DMS 273 (cell line): Measurements from ENCODE around the gene ASCC1.
A peak's percentile ranks its signal among the peaks of the same experiment; 100 is the strongest.
"Not testable (repeated sequence)": the region's sequence is repeated elsewhere in the genome, so short reads cannot be mapped to it uniquely, and the experiment has no call there.

Source experiments
- DNase-seq: peaks from one replicate; lab custom pipeline; 2025; ENCODE audit not compliant: unreplicated experiment; lab: John Stamatoyannopoulos, UW

ASCC1 gene

GRCh38 chr10:72249176-72249862 is 33.2 kb upstream of the ASCC1 start:
- not testable (repeated sequence) for DNase-seq

DNA sequence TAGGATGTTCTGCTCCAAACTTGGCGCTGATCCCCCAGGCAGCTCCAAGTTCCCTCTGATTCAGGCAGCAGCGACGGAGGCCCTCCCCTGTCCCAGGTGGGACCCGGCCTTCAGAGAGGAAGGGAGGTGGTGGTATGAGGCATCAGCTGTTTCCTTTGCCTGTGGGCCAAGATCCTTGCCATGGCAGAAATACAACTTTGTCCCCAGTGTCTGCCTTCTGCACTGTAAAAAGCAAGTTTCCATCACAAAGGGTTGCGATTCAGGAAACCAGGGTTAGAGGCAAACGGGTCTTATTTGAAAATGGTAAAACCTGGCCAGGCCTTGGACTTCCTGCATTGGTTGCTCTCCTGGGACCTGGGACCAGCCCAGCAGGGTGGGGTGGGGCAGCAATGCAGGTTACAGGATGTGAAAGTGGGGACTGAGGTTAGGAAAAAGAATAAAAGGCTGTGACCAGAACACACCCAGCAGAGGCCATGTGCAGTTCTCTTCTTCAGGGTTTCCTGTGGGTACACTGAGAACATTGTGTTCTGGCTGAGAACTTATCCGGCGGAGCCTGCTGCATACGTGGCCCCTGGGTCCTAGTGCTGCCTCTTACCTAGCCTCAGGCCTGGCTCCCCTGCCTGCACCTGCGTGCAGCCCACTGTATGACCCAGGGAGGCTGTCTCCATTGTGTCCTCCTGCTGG is 32.5 kb upstream of the ASCC1 start:
- DNase-seq = peak; percentile 46

- DNase-seq = no peak
Measured at GRCh38 chr10:72245949-72246525, 30.0 kb upstream of the ASCC1 start.

DNA sequence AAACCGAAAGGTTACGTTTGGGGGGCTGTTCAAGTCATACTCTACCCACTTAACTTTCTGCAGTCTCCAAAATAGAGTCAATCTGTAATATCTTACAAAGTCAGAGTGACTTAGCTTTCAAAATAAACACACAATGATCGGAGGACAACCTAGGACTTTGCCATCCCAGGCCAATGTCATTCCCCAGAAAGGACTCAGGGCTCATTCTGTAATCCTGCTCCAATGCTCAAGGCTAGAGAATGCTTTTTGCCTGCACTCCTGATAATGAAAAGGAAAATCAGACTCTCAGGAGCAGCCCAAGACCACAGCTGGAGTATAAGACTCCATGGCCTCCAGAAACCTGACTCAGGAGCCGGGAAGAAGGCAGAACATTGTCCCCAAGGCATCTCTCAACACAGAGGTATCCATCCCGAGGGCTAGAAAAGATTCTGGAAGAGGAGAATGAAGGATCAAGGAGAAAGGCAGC is 28.5 kb upstream of the ASCC1 start:
- DNase-seq = no peak

GRCh38 chr10:72243822-72244437 is 27.9 kb upstream of the ASCC1 start:
- peak; percentile 82 for DNase-seq

- no peak for DNase-seq
Measured at GRCh38 chr10:72242675-72243074, 26.6 kb upstream of the ASCC1 start.

GRCh38 chr10:72241691-72242252 is 25.7 kb upstream of the ASCC1 start:
- no peak for DNase-seq

- DNase-seq = no peak
Measured at GRCh38 chr10:72240371-72240770, 24.3 kb upstream of the ASCC1 start.

GRCh38 chr10:72239409-72239808 is 23.3 kb upstream of the ASCC1 start:
- no peak for DNase-seq

- no peak for DNase-seq
Measured at GRCh38 chr10:72238392-72239175, 22.5 kb upstream of the ASCC1 start.

- DNase-seq = no peak
Measured at GRCh38 chr10:72235544-72236279, 19.6 kb upstream of the ASCC1 start.

DNA sequence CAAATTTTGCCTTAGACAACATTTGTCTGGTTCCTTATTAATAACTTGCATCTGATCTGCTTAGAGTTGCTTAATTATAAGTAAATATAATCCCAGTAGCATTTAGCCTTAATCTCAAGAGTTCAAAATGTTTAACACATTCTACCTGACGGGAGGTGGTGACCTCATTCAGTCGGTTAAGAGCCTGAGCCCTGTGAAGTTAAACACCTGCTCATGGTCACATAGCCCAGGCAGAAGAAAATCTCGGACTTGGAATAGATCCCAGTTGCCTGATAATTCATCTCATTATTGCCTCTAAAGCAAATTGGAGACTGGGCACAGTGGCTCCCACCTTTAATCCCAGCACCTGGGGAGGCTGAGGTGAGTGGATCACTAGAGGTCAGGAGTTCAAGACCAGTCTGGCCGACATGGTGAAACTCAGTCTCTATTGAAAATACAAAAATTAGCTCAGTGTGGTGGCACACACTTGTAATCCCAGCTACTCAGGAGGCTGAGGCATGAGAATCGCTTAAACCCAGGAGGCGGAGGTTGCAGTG is 18.6 kb upstream of the ASCC1 start:
- no peak for DNase-seq

DNA sequence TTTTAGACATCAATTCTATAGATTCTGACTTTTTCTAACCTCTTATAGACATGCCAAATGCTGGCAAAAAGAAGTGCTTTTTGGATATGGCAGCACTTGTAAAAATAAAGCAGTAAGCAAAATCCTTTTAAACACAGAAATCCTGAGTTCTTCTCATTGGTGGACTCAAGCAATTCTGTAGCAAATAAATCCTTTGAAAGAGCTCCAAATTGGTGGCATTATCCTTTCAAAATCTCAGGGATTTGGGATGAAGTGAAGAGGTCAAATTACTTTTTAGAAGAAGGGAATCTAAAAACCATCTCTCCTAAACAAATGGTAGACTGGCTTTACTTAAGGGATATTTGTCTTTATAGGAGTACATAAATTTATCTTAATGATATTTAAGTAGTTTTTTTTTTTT is 17.5 kb upstream of the ASCC1 start:
- no peak for DNase-seq

- no peak for DNase-seq
Measured at GRCh38 chr10:72229261-72230251, 13.5 kb upstream of the ASCC1 start.

GRCh38 chr10:72228318-72228751 is 12.3 kb upstream of the ASCC1 start:
- peak; percentile 44 for DNase-seq

GRCh38 chr10:72227826-72228225 is 11.8 kb upstream of the ASCC1 start:
- no peak for DNase-seq

DNA sequence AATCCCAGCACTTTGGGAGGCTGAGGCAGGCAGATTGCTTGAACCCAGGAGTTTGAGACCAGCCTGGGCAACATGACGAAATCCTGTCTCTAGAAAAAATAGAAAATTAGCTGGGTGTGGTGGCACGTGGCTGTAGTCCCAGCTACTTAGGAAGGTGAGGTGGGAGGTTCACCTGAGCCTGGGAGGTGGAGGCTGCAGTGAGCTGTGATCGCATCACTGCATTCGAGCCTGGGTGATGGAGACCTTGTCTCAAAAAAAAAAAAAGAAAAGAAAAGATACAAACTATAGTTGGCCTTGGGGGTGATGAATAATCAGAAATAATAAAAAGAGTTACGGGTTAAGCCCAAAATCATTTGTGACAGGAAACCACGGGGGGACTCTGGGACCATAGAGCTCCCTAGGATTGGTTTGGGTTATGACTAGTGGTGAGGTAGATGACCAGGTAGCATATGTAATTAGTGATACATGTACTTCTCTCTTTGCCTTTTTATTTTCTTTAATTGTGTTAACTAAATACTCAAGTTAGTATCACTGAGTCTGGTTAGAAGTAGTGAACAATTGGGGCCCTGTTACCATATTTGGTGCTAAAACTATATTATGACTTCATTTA is 10.4 kb upstream of the ASCC1 start:
- DNase-seq = no peak

DNA sequence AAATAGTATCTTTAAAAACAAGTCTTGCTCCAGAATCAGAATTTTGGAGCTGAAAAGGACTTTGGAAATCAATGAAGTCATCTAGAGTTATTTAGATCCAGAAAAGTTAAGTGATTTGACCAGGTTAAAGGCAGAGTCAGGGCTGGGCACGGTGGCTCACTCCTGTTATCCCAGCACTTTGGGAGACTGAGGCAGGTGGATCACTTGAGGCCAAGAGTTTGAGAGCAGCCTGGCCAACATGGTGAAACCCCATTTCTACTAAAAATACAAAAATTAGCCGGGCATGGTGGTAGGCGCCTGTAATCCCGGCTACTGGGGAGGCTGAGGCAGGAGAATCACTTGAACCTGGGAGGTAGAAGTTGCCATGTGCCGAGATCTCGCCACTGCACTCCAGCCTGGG is 8.1 kb upstream of the ASCC1 start:
- DNase-seq = not testable (repeated sequence)
